Brain pericyte (primary cell): ENCODE data around the gene APCDD1L.

Experiments
- DNase-seq: peaks from one replicate; pipeline ENCODE4 v3.0.0-alpha.2; 2012; ENCODE audit warnings: low read depth, low spot score

APCDD1L gene

GRCh38 chr20:58466729-58467571, 48.2 kb downstream of the APCDD1L start:
- no peak for DNase-seq

- DNase-seq: no peak
Measured at GRCh38 chr20:58466095-58466708, 49.0 kb downstream of the APCDD1L start.

- DNase-seq: no peak
Measured at GRCh38 chr20:58464838-58465237, 50.4 kb downstream of the APCDD1L start.

- DNase-seq: no peak
Measured at GRCh38 chr20:58463256-58463655, 51.9 kb downstream of the APCDD1L start.

- no peak for DNase-seq
Measured at GRCh38 chr20:58461899-58462298, 53.3 kb downstream of the APCDD1L start.

- DNase-seq: no peak
Measured at GRCh38 chr20:58461104-58461503, 54.1 kb downstream of the APCDD1L start.

- DNase-seq: no peak
Measured at GRCh38 chr20:58459058-58459750, 56.0 kb downstream of the APCDD1L start.

GRCh38 chr20:58458342-58459057, 56.7 kb downstream of the APCDD1L start:
- no peak for DNase-seq

- DNase-seq: no peak
Measured at GRCh38 chr20:58457083-58457695, 58.0 kb downstream of the APCDD1L start.

GRCh38 chr20:58454460-58454859, 60.7 kb downstream of the APCDD1L start:
- no peak for DNase-seq

GRCh38 chr20:58453391-58453790, 61.8 kb downstream of the APCDD1L start:
- DNase-seq: no peak

- no peak for DNase-seq
Measured at GRCh38 chr20:58452667-58453255, 62.4 kb downstream of the APCDD1L start.

- DNase-seq: no peak
Measured at GRCh38 chr20:58450254-58450653, 64.9 kb downstream of the APCDD1L start.

- DNase-seq: no peak
Measured at GRCh38 chr20:58449681-58450221, 65.4 kb downstream of the APCDD1L start.

GRCh38 chr20:58448958-58449357, 66.2 kb downstream of the APCDD1L start:
- DNase-seq: no peak

GRCh38 chr20:58447511-58448391, 67.4 kb downstream of the APCDD1L start:
- no peak for DNase-seq

GRCh38 chr20:58446960-58447265, 68.3 kb downstream of the APCDD1L start:
- no peak for DNase-seq

GRCh38 chr20:58446264-58446959, 68.8 kb downstream of the APCDD1L start:
- no peak for DNase-seq

GRCh38 chr20:58444746-58445255, 70.4 kb downstream of the APCDD1L start:
- no peak for DNase-seq
